Measurements from ENCODE around the gene HLA-DRB1. TPM values are rescaled to one million over a fixed set of nuclear protein-coding genes. Genes with fewer than 3 reads are reported as not detected.

The HLA-DRB1 gene
- total RNA-seq, 1 donor from 2014 or later = 0.34 TPM

GRCh38 chr6:32609731-32610640 is 20.3 kb upstream of the HLA-DRB1 start:
- H3K4me3 Mint-ChIP-seq (ENCODE audit: unreplicated experiment) = no peak overlapping the region

GRCh38 chr6:32609391-32609730 is 19.7 kb upstream of the HLA-DRB1 start:
- no peaks in the 10 kb centered on the region for H3K27me3 Mint-ChIP-seq (ENCODE audit: unreplicated experiment)
- no peak overlapping the region for H3K27ac Mint-ChIP-seq (ENCODE audit: unreplicated experiment)
- no peaks in the 10 kb centered on the region for H3K9me3 Mint-ChIP-seq (ENCODE audit: unreplicated experiment)
- no peaks in the 10 kb centered on the region for H3K36me3 Mint-ChIP-seq (ENCODE audit: unreplicated experiment)
- no peaks in the 10 kb centered on the region for H3K4me1 Mint-ChIP-seq (ENCODE audit: low read depth, unreplicated experiment)
- no peak for DNase-seq
- TF ChIP-seq CTCF (IDR thresholded peaks at IDR 0.05; ENCODE audit: partially characterized antibody, unreplicated experiment) = no peak
- no peak overlapping the region for H3K4me3 Mint-ChIP-seq (ENCODE audit: unreplicated experiment)

More at GRCh38 chr6:32609731-32610640, 20.3 kb upstream of the HLA-DRB1 start:
- DNase-seq = no peak
- H3K27ac Mint-ChIP-seq (ENCODE audit: unreplicated experiment) = no peak overlapping the region
- H3K36me3 Mint-ChIP-seq (ENCODE audit: unreplicated experiment) = no peaks in the 10 kb centered on the region
- H3K27me3 Mint-ChIP-seq (ENCODE audit: unreplicated experiment) = no peaks in the 10 kb centered on the region
- no peaks in the 10 kb centered on the region for H3K4me1 Mint-ChIP-seq (ENCODE audit: low read depth, unreplicated experiment)
- H3K9me3 Mint-ChIP-seq (ENCODE audit: unreplicated experiment) = no peaks in the 10 kb centered on the region
- TF ChIP-seq CTCF (IDR thresholded peaks at IDR 0.05; ENCODE audit: partially characterized antibody, unreplicated experiment) = no peak

GRCh38 chr6:32608362-32608761 is 18.7 kb upstream of the HLA-DRB1 start:
- Mint-ChIP-seq H3K36me3 (ENCODE audit: unreplicated experiment) (no peaks in the 10 kb centered on the region), H3K4me1 (ENCODE audit: low read depth, unreplicated experiment) (no peaks in the 10 kb centered on the region), H3K4me3 (ENCODE audit: unreplicated experiment) (no peak overlapping the region), H3K27me3 (ENCODE audit: unreplicated experiment) (no peaks in the 10 kb centered on the region), H3K27ac (ENCODE audit: unreplicated experiment) (no peak overlapping the region), H3K9me3 (ENCODE audit: unreplicated experiment) (no peaks in the 10 kb centered on the region)
- TF ChIP-seq CTCF (IDR thresholded peaks at IDR 0.05; ENCODE audit: partially characterized antibody, unreplicated experiment) = no peak
- no peak for DNase-seq

- no peaks in the 10 kb centered on the region for H3K9me3 Mint-ChIP-seq (ENCODE audit: unreplicated experiment)
- H3K27ac Mint-ChIP-seq (ENCODE audit: unreplicated experiment) = no peak overlapping the region
- H3K36me3 Mint-ChIP-seq (ENCODE audit: unreplicated experiment) = no peaks in the 10 kb centered on the region
- no peak overlapping the region for H3K4me3 Mint-ChIP-seq (ENCODE audit: unreplicated experiment)
- no peaks in the 10 kb centered on the region for H3K27me3 Mint-ChIP-seq (ENCODE audit: unreplicated experiment)
- DNase-seq = no peak
- H3K4me1 Mint-ChIP-seq (ENCODE audit: low read depth, unreplicated experiment) = no peaks in the 10 kb centered on the region
- TF ChIP-seq CTCF (IDR thresholded peaks at IDR 0.05; ENCODE audit: partially characterized antibody, unreplicated experiment) = no peak
Measured at GRCh38 chr6:32607988-32608298, 18.3 kb upstream of the HLA-DRB1 start.

- no peaks in the 10 kb centered on the region for H3K27me3 Mint-ChIP-seq (ENCODE audit: unreplicated experiment)
Measured at GRCh38 chr6:32607263-32607987, 17.8 kb upstream of the HLA-DRB1 start.

More at GRCh38 chr6:32607263-32607987, 17.8 kb upstream of the HLA-DRB1 start:
- no peak for DNase-seq
- Mint-ChIP-seq H3K27ac (ENCODE audit: unreplicated experiment) (no peak overlapping the region), H3K36me3 (ENCODE audit: unreplicated experiment) (no peaks in the 10 kb centered on the region), H3K9me3 (ENCODE audit: unreplicated experiment) (no peaks in the 10 kb centered on the region), H3K4me1 (ENCODE audit: low read depth, unreplicated experiment) (no peaks in the 10 kb centered on the region), H3K4me3 (ENCODE audit: unreplicated experiment) (no peak overlapping the region)
- TF ChIP-seq CTCF (IDR thresholded peaks at IDR 0.05; ENCODE audit: partially characterized antibody, unreplicated experiment) = no peak
